HepG2 (cell line): ENCODE measurements around the gene ACP2. TPM values are rescaled to one million over a fixed set of nuclear protein-coding genes. Genes with fewer than 3 reads are reported as not detected.

Experiments used
- GMEB2 ChIP-seq: IDR thresholded peaks from 2 replicates; pipeline ENCODE4 v1.6.1; 2016; ENCODE audit warnings: missing biosample characterization, missing genetic modification reagents, low read depth
- HNRNPLL ChIP-seq: fragments of 200-400 bp; formaldehyde crosslinking; IDR thresholded peaks from 2 replicates; pipeline ENCODE4 v1.6.1; 2017; ENCODE audit warnings: mild to moderate bottlenecking, low read depth, low read length; ENCODE audit not compliant: poor library complexity, severe bottlenecking
- RBFOX2 ChIP-seq: fragments of 200-400 bp; formaldehyde crosslinking; IDR thresholded peaks from 2 replicates; pipeline ENCODE4 v1.6.1; 2017; ENCODE audit warnings: low read depth, mild to moderate bottlenecking, low read length
- RBM39 ChIP-seq: fragments of 200-400 bp; formaldehyde crosslinking; IDR thresholded peaks from one replicate; pipeline ENCODE4 v1.6.1; 2018; ENCODE audit warnings: antibody characterized with exemption, mild to moderate bottlenecking, low read depth, low read length; ENCODE audit not compliant: poor library complexity, severe bottlenecking
- RFXAP ChIP-seq: sonication (generic); formaldehyde crosslinking; IDR thresholded peaks from 2 replicates; pipeline ENCODE4 v1.4.0; 2020; ENCODE audit warnings: missing genetic modification reagents, borderline replicate concordance
- SSRP1 ChIP-seq: IDR thresholded peaks from 2 replicates; pipeline ENCODE4 v1.6.1; 2016; ENCODE audit warnings: control low read depth
- TEAD2 ChIP-seq: sonication (generic); formaldehyde crosslinking; IDR thresholded peaks from 2 replicates; pipeline ENCODE4 v1.9.0; 2021; ENCODE audit warnings: missing genetic modification reagents
- THRA ChIP-seq: sonication (generic); formaldehyde crosslinking; IDR thresholded peaks from 2 replicates; pipeline ENCODE4 v1.4.0; 2020; ENCODE audit warnings: missing genetic modification reagents, borderline replicate concordance
- ZIK1 ChIP-seq: sonication (generic); formaldehyde crosslinking; IDR thresholded peaks from 2 replicates; pipeline ENCODE4 v1.5.0; 2020; ENCODE audit warnings: mild to moderate bottlenecking, low read depth, missing genetic modification reagents, borderline replicate concordance
- ZNF143 ChIP-seq: sonication (generic); formaldehyde crosslinking; IDR thresholded peaks from 2 replicates; pipeline ENCODE4 v1.4.0; 2020; ENCODE audit warnings: missing genetic modification reagents
- ZNF788 ChIP-seq: sonication (generic); formaldehyde crosslinking; IDR thresholded peaks from 2 replicates; pipeline ENCODE4 v1.5.0; 2020; ENCODE audit warnings: mild to moderate bottlenecking, missing genetic modification reagents, borderline replicate concordance
- ZNF879 ChIP-seq: sonication (generic); formaldehyde crosslinking; IDR thresholded peaks from 2 replicates; pipeline ENCODE4 v1.8.1; 2023; ENCODE audit warnings: missing genetic modification reagents
- ZUFSP ChIP-seq: sonication (generic); formaldehyde crosslinking; IDR thresholded peaks from 2 replicates; pipeline ENCODE4 v1.9.0; 2021; ENCODE audit warnings: missing genetic modification reagents, mild to moderate bottlenecking, borderline replicate concordance
- polyA plus RNA-seq, 8 experiments: library from polyadenylated mRNA; depleted of rRNA in 3 of 8; stranded (reverse) in 7 of 8; unstranded in 1 of 8; fragments of >200 nt; fragmentation: Illumina TruSeq in 4 of 8; extraction: Trizol in 4 of 8; gene quantifications; 2 replicates each; pipeline versions ENCODE4 v1.2.1 to v1.2.3, GENCODE V29; 2011 to 2016; ENCODE audit warnings: low read depth in 4 of 8, missing spikeins in 1 of 8, mixed read lengths in 1 of 8; ENCODE audit not compliant: insufficient read depth in 1 of 8
- total RNA-seq, 5 experiments: library from RNA; depleted of rRNA; stranded (reverse); fragments of >200 nt; fragmentation: Illumina TruSeq; extraction: Trizol; gene quantifications; 2 replicates each; pipeline ENCODE4 v1.2.3, GENCODE V29; 2016; ENCODE audit warnings: low read depth in 1 of 5
- TF ChIP-seq, protein P1 (sequence below): sonication (generic); formaldehyde crosslinking; IDR thresholded peaks from 2 replicates; pipeline ENCODE4 v1.9.0; 2022; ENCODE audit warnings: missing genetic modification reagents, mild to moderate bottlenecking, borderline replicate concordance
- TF ChIP-seq, protein P2 (sequence below): IDR thresholded peaks from 2 replicates; pipeline ENCODE4 v1.6.1; 2016; ENCODE audit warnings: mild to moderate bottlenecking, missing biosample characterization, missing genetic modification reagents
- TF ChIP-seq, protein P3 (sequence below): sonication (generic); formaldehyde crosslinking; IDR thresholded peaks from 2 replicates; pipeline ENCODE4 v1.4.0; 2020; ENCODE audit warnings: missing genetic modification reagents

The ACP2 gene
- total and polyA plus RNA-seq, 2 of the 13 experiments (the other 11 are each of a cell fraction or from before 2014, with no cell fraction given), result 17.7 to 20.2 TPM

DNA sequence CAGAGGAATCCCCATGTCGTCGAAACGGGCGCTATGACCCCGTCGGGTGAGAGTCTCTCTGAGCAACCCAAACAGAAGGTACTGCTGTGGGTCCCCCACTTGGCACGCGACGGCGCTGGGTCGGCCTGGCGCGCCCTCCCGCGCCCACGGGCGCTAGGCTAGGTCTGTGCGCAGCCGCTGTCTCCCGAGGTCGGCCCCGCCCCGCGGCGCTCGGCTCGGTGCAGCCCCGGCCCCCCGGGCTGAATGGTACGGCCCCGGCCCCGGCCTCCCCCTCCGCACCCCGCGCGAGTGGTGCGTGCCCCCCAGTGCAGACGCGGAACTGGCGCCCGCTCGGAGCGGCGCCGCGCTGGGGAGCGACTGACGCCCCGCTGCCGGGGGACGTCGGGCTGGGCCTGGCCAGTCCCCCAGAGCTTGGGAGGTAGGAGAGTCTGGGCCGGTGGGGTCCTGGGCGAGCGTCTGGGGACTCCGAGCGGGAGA is 21.3 kb upstream of the ACP2 start, which contains the start of gene MADD (continued):
- TF ChIP-seq GMEB2 (CRISPR knock-in tag) (no peak), RBFOX2 (peak; percentile 90), THRA (no peak), RFXAP (CRISPR knock-in tag) (peak; percentile 23; the same call in 1 of the 2 replicates), ZNF143 (no peak), ZUFSP (CRISPR knock-in tag) (no peak), HNRNPLL (peak; percentile 54), ZNF879 (CRISPR knock-in tag) (no peak), TEAD2 (CRISPR knock-in tag) (no peak), SSRP1 (0 out of 2 replicates have a peak, but pooled peaks have one; percentile 66), ZIK1 (CRISPR knock-in tag) (no peak), ZNF788 (CRISPR knock-in tag) (no peak), RBM39 (peak; percentile 36)
- TF ChIP-seq, protein P1, sequence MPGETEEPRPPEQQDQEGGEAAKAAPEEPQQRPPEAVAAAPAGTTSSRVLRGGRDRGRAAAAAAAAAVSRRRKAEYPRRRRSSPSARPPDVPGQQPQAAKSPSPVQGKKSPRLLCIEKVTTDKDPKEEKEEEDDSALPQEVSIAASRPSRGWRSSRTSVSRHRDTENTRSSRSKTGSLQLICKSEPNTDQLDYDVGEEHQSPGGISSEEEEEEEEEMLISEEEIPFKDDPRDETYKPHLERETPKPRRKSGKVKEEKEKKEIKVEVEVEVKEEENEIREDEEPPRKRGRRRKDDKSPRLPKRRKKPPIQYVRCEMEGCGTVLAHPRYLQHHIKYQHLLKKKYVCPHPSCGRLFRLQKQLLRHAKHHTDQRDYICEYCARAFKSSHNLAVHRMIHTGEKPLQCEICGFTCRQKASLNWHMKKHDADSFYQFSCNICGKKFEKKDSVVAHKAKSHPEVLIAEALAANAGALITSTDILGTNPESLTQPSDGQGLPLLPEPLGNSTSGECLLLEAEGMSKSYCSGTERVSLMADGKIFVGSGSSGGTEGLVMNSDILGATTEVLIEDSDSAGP (CRISPR knock-in tag), result 0 out of 2 replicates have a peak, but pooled peaks have one; percentile 12
- TF ChIP-seq, protein P2, sequence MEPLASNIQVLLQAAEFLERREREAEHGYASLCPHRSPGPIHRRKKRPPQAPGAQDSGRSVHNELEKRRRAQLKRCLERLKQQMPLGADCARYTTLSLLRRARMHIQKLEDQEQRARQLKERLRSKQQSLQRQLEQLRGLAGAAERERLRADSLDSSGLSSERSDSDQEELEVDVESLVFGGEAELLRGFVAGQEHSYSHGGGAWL, result peak; percentile 34
- TF ChIP-seq, protein P3, sequence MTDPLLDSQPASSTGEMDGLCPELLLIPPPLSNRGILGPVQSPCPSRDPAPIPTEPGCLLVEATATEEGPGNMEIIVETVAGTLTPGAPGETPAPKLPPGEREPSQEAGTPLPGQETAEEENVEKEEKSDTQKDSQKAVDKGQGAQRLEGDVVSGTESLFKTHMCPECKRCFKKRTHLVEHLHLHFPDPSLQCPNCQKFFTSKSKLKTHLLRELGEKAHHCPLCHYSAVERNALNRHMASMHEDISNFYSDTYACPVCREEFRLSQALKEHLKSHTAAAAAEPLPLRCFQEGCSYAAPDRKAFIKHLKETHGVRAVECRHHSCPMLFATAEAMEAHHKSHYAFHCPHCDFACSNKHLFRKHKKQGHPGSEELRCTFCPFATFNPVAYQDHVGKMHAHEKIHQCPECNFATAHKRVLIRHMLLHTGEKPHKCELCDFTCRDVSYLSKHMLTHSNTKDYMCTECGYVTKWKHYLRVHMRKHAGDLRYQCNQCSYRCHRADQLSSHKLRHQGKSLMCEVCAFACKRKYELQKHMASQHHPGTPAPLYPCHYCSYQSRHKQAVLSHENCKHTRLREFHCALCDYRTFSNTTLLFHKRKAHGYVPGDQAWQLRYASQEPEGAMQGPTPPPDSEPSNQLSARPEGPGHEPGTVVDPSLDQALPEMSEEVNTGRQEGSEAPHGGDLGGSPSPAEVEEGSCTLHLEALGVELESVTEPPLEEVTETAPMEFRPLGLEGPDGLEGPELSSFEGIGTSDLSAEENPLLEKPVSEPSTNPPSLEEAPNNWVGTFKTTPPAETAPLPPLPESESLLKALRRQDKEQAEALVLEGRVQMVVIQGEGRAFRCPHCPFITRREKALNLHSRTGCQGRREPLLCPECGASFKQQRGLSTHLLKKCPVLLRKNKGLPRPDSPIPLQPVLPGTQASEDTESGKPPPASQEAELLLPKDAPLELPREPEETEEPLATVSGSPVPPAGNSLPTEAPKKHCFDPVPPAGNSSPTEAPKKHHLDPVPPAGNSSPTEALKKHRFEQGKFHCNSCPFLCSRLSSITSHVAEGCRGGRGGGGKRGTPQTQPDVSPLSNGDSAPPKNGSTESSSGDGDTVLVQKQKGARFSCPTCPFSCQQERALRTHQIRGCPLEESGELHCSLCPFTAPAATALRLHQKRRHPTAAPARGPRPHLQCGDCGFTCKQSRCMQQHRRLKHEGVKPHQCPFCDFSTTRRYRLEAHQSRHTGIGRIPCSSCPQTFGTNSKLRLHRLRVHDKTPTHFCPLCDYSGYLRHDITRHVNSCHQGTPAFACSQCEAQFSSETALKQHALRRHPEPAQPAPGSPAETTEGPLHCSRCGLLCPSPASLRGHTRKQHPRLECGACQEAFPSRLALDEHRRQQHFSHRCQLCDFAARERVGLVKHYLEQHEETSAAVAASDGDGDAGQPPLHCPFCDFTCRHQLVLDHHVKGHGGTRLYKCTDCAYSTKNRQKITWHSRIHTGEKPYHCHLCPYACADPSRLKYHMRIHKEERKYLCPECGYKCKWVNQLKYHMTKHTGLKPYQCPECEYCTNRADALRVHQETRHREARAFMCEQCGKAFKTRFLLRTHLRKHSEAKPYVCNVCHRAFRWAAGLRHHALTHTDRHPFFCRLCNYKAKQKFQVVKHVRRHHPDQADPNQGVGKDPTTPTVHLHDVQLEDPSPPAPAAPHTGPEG (CRISPR knock-in tag), result 0 out of 2 replicates have a peak, but pooled peaks have one; percentile 68
